Measurements from ENCODE around the gene TMEM129.

The TMEM129 gene

GRCh38 chr4:1721003-1721665, at the start of gene TMEM129, which contains the start of gene TACC3:
TSS of gene TMEM129 (minus strand) at chr4:1721323. CDS start at chr4:1720837, 486 bp downstream.
TSS of gene TACC3 (plus strand) at chr4:1721521. CDS start at chr4:1723422, 1,901 bp downstream.
- no peaks in the 10 kb centered on the region for H3K27me3 ChIP-seq (ENCODE audit: control insufficient read depth, insufficient read depth, low read length)
- no peaks in the 10 kb centered on the region for H3K9me3 ChIP-seq (ENCODE audit: control insufficient read depth, insufficient read depth, low read length)
- peak; percentile 92 for DNase-seq (ENCODE audit: low read depth, low spot score)
- H3K27ac ChIP-seq (ENCODE audit: low read length), result no peak within 1 kb of the TSS
- WGBS (ENCODE audit: insufficient coverage, insufficient read length), result no CpG with 5 or more reads among the region's 83 CpGs
- H3K36me3 ChIP-seq (ENCODE audit: control insufficient read depth, insufficient read depth, low read length), result peaks cover 33% of the 10 kb centered on the region
- H3K4me1 ChIP-seq (ENCODE audit: control insufficient read depth, insufficient read depth, low read length), result peaks cover 4% of the 10 kb centered on the region; the same call in 1 of the 2 replicates
- peak within 1 kb of the TSS; percentile 95 for H3K4me3 ChIP-seq (ENCODE audit: low read length)

GRCh38 chr4:1770791-1771231, 49.7 kb upstream of the TMEM129 start:
- Histone ChIP-seq H3K27ac (ENCODE audit: low read length) (no peak overlapping the region), H3K27me3 (ENCODE audit: control insufficient read depth, insufficient read depth, low read length) (no peaks in the 10 kb centered on the region), H3K9me3 (ENCODE audit: control insufficient read depth, insufficient read depth, low read length) (no peaks in the 10 kb centered on the region), H3K4me3 (ENCODE audit: low read length) (no peak overlapping the region), H3K36me3 (ENCODE audit: control insufficient read depth, insufficient read depth, low read length) (no peaks in the 10 kb centered on the region), H3K4me1 (ENCODE audit: control insufficient read depth, insufficient read depth, low read length) (peaks cover 14% of the 10 kb centered on the region)
- WGBS (ENCODE audit: insufficient coverage, insufficient read length), result no CpG with 5 or more reads among the region's 11 CpGs
- DNase-seq (ENCODE audit: low read depth, low spot score), result no peak

- Histone ChIP-seq H3K27me3 (ENCODE audit: control insufficient read depth, insufficient read depth, low read length) (no peaks in the 10 kb centered on the region), H3K4me1 (ENCODE audit: control insufficient read depth, insufficient read depth, low read length) (peaks cover 17% of the 10 kb centered on the region), H3K9me3 (ENCODE audit: control insufficient read depth, insufficient read depth, low read length) (no peaks in the 10 kb centered on the region), H3K36me3 (ENCODE audit: control insufficient read depth, insufficient read depth, low read length) (no peaks in the 10 kb centered on the region), H3K27ac (ENCODE audit: low read length) (no peak overlapping the region), H3K4me3 (ENCODE audit: low read length) (no peak overlapping the region)
- no peak for DNase-seq (ENCODE audit: low read depth, low spot score)
- WGBS (ENCODE audit: insufficient coverage, insufficient read length), result no CpG with 5 or more reads among the region's 33 CpGs
Observed at GRCh38 chr4:1770245-1770644, 49.1 kb upstream of the TMEM129 start.

- peaks cover 17% of the 10 kb centered on the region for H3K4me1 ChIP-seq (ENCODE audit: control insufficient read depth, insufficient read depth, low read length)
- no peaks in the 10 kb centered on the region for H3K36me3 ChIP-seq (ENCODE audit: control insufficient read depth, insufficient read depth, low read length)
- no peak overlapping the region for H3K27ac ChIP-seq (ENCODE audit: low read length)
- H3K27me3 ChIP-seq (ENCODE audit: control insufficient read depth, insufficient read depth, low read length), result no peaks in the 10 kb centered on the region
- H3K9me3 ChIP-seq (ENCODE audit: control insufficient read depth, insufficient read depth, low read length), result no peaks in the 10 kb centered on the region
- H3K4me3 ChIP-seq (ENCODE audit: low read length), result no peak overlapping the region
- no CpG with 5 or more reads among the region's 6 CpGs for WGBS (ENCODE audit: insufficient coverage, insufficient read length)
- DNase-seq (ENCODE audit: low read depth, low spot score), result no peak
Observed at GRCh38 chr4:1769692-1770091, 48.6 kb upstream of the TMEM129 start.

- no peak overlapping the region for H3K27ac ChIP-seq (ENCODE audit: low read length)
- DNase-seq (ENCODE audit: low read depth, low spot score), result no peak
- no peaks in the 10 kb centered on the region for H3K36me3 ChIP-seq (ENCODE audit: control insufficient read depth, insufficient read depth, low read length)
- peaks cover 19% of the 10 kb centered on the region for H3K4me1 ChIP-seq (ENCODE audit: control insufficient read depth, insufficient read depth, low read length)
- H3K27me3 ChIP-seq (ENCODE audit: control insufficient read depth, insufficient read depth, low read length), result no peaks in the 10 kb centered on the region
- no peaks in the 10 kb centered on the region for H3K9me3 ChIP-seq (ENCODE audit: control insufficient read depth, insufficient read depth, low read length)
- WGBS (ENCODE audit: insufficient coverage, insufficient read length), result no CpG with 5 or more reads among the region's 23 CpGs
- H3K4me3 ChIP-seq (ENCODE audit: low read length), result no peak overlapping the region
Observed at GRCh38 chr4:1768367-1769034, 47.4 kb upstream of the TMEM129 start.

- no peak overlapping the region for H3K27ac ChIP-seq (ENCODE audit: low read length)
- H3K4me3 ChIP-seq (ENCODE audit: low read length), result peak overlapping the region; percentile 29; the same call in 1 of the 2 replicates
- DNase-seq (ENCODE audit: low read depth, low spot score), result no peak
- WGBS (ENCODE audit: insufficient coverage, insufficient read length), result no CpG with 5 or more reads among the region's 32 CpGs
- no peaks in the 10 kb centered on the region for H3K9me3 ChIP-seq (ENCODE audit: control insufficient read depth, insufficient read depth, low read length)
- no peaks in the 10 kb centered on the region for H3K36me3 ChIP-seq (ENCODE audit: control insufficient read depth, insufficient read depth, low read length)
- peaks cover 19% of the 10 kb centered on the region for H3K4me1 ChIP-seq (ENCODE audit: control insufficient read depth, insufficient read depth, low read length)
- H3K27me3 ChIP-seq (ENCODE audit: control insufficient read depth, insufficient read depth, low read length), result no peaks in the 10 kb centered on the region
Observed at GRCh38 chr4:1767770-1768366, 46.7 kb upstream of the TMEM129 start.

GRCh38 chr4:1767061-1767769, 46.1 kb upstream of the TMEM129 start:
- Histone ChIP-seq H3K4me1 (ENCODE audit: control insufficient read depth, insufficient read depth, low read length) (peaks cover 19% of the 10 kb centered on the region), H3K27me3 (ENCODE audit: control insufficient read depth, insufficient read depth, low read length) (no peaks in the 10 kb centered on the region), H3K36me3 (ENCODE audit: control insufficient read depth, insufficient read depth, low read length) (no peaks in the 10 kb centered on the region), H3K27ac (ENCODE audit: low read length) (no peak overlapping the region), H3K9me3 (ENCODE audit: control insufficient read depth, insufficient read depth, low read length) (no peaks in the 10 kb centered on the region), H3K4me3 (ENCODE audit: low read length) (peak overlapping the region; percentile 29; the same call in 1 of the 2 replicates)
- WGBS (ENCODE audit: insufficient coverage, insufficient read length), result no CpG with 5 or more reads among the region's 84 CpGs
- DNase-seq (ENCODE audit: low read depth, low spot score), result no peak

GRCh38 chr4:1766106-1767060, 45.3 kb upstream of the TMEM129 start:
- Histone ChIP-seq H3K9me3 (ENCODE audit: control insufficient read depth, insufficient read depth, low read length) (no peaks in the 10 kb centered on the region), H3K36me3 (ENCODE audit: control insufficient read depth, insufficient read depth, low read length) (no peaks in the 10 kb centered on the region), H3K27me3 (ENCODE audit: control insufficient read depth, insufficient read depth, low read length) (no peaks in the 10 kb centered on the region), H3K4me1 (ENCODE audit: control insufficient read depth, insufficient read depth, low read length) (peaks cover 19% of the 10 kb centered on the region), H3K4me3 (ENCODE audit: low read length) (peak overlapping the region; percentile 4; the same call in 1 of the 2 replicates), H3K27ac (ENCODE audit: low read length) (no peak overlapping the region)
- DNase-seq (ENCODE audit: low read depth, low spot score), result no peak
- WGBS (ENCODE audit: insufficient coverage, insufficient read length), result no CpG with 5 or more reads among the region's 41 CpGs

- WGBS (ENCODE audit: insufficient coverage, insufficient read length), result no CpG with 5 or more reads among the region's 10 CpGs
- no peaks in the 10 kb centered on the region for H3K36me3 ChIP-seq (ENCODE audit: control insufficient read depth, insufficient read depth, low read length)
- H3K27ac ChIP-seq (ENCODE audit: low read length), result no peak overlapping the region
- DNase-seq (ENCODE audit: low read depth, low spot score), result no peak
- no peaks in the 10 kb centered on the region for H3K9me3 ChIP-seq (ENCODE audit: control insufficient read depth, insufficient read depth, low read length)
- no peak overlapping the region for H3K4me3 ChIP-seq (ENCODE audit: low read length)
- H3K27me3 ChIP-seq (ENCODE audit: control insufficient read depth, insufficient read depth, low read length), result no peaks in the 10 kb centered on the region
- peaks cover 19% of the 10 kb centered on the region for H3K4me1 ChIP-seq (ENCODE audit: control insufficient read depth, insufficient read depth, low read length)
Observed at GRCh38 chr4:1765409-1766072, 44.4 kb upstream of the TMEM129 start.
